Measurements from ENCODE around the gene SIGMAR1. TPM values are rescaled to one million over a fixed set of nuclear protein-coding genes. Genes with fewer than 3 reads are reported as not detected.

SIGMAR1 gene
- total RNA-seq, 1 donor from 2014 or later, result 130 TPM

GRCh38 chr9:34635556-34635955, 2.0 kb downstream of the SIGMAR1 start:
- intact Hi-C loops (cut with micrococcal nuclease), result loop anchor here (5.0 to 10.0 kb wide), 2 partner anchors 33 to 439 kb away; partner anchors contain the start of genes FANCG and VCP
- H3K27ac Mint-ChIP-seq, result peak overlapping the region; percentile 40
- peaks cover 31% of the 10 kb centered on the region for H3K36me3 Mint-ChIP-seq (ENCODE audit: low read depth)
- H3K9me3 Mint-ChIP-seq, result no peaks in the 10 kb centered on the region
- no peak for DNase-seq (ENCODE audit: low spot score)
- H3K27me3 Mint-ChIP-seq (ENCODE audit: insufficient read depth), result peaks cover 3% of the 10 kb centered on the region
- peaks cover 34% of the 10 kb centered on the region for H3K4me1 Mint-ChIP-seq (ENCODE audit: low read depth)
- peak overlapping the region; percentile 97 for H3K4me3 Mint-ChIP-seq

DNA sequence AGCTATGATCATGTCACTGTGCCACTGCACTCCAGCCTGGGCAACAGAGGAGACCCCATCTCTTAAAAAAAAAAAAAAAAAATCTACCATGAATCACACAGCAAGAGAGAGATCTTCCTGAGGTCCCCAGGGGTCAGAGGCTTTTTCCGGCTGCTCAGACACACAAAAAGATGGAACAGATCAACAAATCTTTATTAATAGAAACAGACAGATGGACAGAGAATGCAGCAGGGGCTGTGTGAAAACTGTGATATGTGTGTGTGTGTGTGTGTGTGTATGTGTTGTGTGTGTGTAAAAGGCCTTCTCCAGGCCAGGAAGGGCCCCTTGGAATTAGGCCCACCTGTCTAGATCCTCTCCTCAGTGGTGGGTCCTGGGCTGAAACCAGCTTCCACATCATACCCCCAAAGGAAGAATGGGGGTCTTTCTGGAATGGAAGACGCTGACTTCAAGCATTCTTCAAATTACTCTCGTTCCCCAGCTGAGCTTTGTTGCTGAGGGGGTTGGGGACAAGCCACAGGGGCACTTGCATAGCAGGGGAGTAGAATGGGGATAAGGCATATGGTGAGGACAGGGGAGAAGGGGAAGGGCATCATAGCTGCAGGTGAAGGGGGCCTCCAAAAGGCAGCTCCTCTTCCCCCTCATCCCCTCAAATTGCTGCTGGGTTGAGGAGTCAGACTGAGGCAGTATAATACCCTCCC, 2.9 kb downstream of the SIGMAR1 start:
- peaks cover 12% of the 10 kb centered on the region for H3K27me3 Mint-ChIP-seq (ENCODE audit: insufficient read depth)
- H3K27ac Mint-ChIP-seq, result no peak overlapping the region
- H3K4me1 Mint-ChIP-seq (ENCODE audit: low read depth), result peaks cover 39% of the 10 kb centered on the region
- peak overlapping the region; percentile 59 for H3K4me3 Mint-ChIP-seq
- H3K36me3 Mint-ChIP-seq (ENCODE audit: low read depth), result peaks cover 31% of the 10 kb centered on the region
- DNase-seq (ENCODE audit: low spot score), result no peak
- intact Hi-C loops (cut with micrococcal nuclease), result loop anchor here (1.0 to 10.0 kb wide), 3 partner anchors 22 to 440 kb away; partner anchors contain the start of genes FANCG, RPP25L and VCP
- H3K9me3 Mint-ChIP-seq, result no peaks in the 10 kb centered on the region

- DNase-seq (ENCODE audit: low spot score), result peak; percentile 62
- Mint-ChIP-seq H3K4me1 (ENCODE audit: low read depth) (peaks cover 39% of the 10 kb centered on the region), H3K4me3 (peak overlapping the region; percentile 59), H3K36me3 (ENCODE audit: low read depth) (peaks cover 31% of the 10 kb centered on the region), H3K27ac (no peak overlapping the region), H3K9me3 (no peaks in the 10 kb centered on the region), H3K27me3 (ENCODE audit: insufficient read depth) (peaks cover 19% of the 10 kb centered on the region)
- intact Hi-C loops (cut with micrococcal nuclease), result loop anchor here (1.0 to 10.0 kb wide), 2 partner anchors 22 to 441 kb away; partner anchors contain the start of genes FANCG, RPP25L and VCP
Measured at GRCh38 chr9:34633851-34634550, 3.6 kb downstream of the SIGMAR1 start.

DNA sequence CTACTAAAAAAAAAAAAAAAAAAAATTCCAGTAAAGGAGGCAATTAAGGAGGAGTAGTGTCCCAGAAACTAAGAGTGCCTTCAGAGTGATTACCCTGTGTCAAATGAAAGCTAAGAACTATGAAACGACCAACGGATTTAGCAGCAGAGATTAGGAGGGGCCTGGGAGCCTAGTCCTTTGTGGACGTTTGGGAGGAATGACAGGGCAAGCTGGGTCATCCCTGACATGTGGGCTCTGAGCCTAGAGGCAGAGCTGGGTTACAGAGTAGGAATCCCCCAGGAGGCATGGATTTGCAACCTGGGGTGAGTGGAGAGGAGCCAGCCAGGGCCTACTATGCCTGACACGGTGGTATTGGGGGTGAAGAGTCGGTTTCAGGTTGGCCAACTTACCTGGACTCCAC, 4.4 kb downstream of the SIGMAR1 start:
- Mint-ChIP-seq H3K27me3 (ENCODE audit: insufficient read depth) (peaks cover 24% of the 10 kb centered on the region), H3K27ac (no peak overlapping the region), H3K4me1 (ENCODE audit: low read depth) (peaks cover 37% of the 10 kb centered on the region), H3K9me3 (no peaks in the 10 kb centered on the region), H3K4me3 (no peak overlapping the region), H3K36me3 (ENCODE audit: low read depth) (peaks cover 35% of the 10 kb centered on the region)
- intact Hi-C loops (cut with micrococcal nuclease), result loop anchor here (10.0 kb wide), 1 partner anchor 442 kb away; the partner anchor contains the start of genes FANCG and VCP
- DNase-seq (ENCODE audit: low spot score), result no peak

DNA sequence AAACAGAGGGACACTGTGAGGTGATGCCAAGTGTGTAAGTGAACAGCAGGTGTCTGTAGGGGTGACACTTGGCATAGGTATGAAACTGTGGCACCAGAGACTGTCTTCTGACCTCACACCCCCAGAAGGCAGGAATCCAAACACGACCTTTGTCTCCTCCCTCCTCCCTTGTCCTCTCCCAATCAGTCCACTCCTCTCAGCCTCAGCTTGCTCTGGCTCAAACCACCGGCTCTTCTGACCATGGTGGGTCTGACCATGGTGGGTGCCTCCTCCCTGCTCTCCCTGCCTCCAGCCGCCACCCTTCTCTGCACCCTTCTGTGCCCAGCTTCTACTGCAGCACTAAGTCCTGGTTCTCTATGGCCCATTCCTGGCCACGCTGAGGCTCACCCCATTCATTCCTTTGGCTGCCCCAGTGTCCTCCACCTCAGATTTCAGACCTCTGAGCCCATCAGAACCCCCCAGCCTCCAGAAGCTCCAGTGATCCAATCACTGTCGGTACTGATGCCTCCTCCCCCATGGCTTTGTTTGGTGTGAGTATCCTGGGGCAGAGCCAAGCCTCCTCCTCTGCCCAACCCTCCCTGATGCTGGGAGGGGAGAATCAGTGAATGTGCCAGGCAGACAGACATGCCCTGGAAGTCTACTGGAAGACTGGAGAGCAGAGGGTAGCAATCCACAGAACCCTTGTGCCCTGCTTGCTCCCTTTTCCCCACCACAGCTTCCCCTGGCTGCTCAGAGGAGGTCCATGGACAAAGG, 7.0 kb downstream of the SIGMAR1 start:
- Mint-ChIP-seq H3K4me1 (ENCODE audit: low read depth) (peaks cover 31% of the 10 kb centered on the region), H3K27ac (no peak overlapping the region), H3K9me3 (no peaks in the 10 kb centered on the region), H3K36me3 (ENCODE audit: low read depth) (peaks cover 29% of the 10 kb centered on the region), H3K27me3 (ENCODE audit: insufficient read depth) (peaks cover 46% of the 10 kb centered on the region), H3K4me3 (peak overlapping the region; percentile 11)
- intact Hi-C loops (cut with micrococcal nuclease), result loop anchor here (10.0 kb wide), 1 partner anchor 444 kb away; the partner anchor contains the start of genes FANCG and VCP
- no peak for DNase-seq (ENCODE audit: low spot score)

DNA sequence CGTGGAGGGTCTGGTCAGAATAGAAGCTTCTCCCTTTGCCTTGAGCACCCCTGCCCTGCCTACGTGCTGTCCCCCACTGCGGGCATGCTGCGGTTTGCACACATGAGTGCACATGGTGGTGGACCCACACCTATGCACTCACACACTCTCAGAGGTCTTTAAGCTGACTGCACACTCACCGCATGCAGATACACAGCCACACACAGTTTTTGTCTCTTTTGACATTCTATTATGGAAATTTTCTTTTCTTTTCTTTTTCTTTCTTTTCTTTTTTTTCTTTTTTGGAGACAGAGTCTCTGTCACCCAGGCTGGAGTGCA, 8.1 kb downstream of the SIGMAR1 start:
- intact Hi-C loops (cut with micrococcal nuclease), result loop anchor here (1.0 kb wide), 1 partner anchor 17 kb away; the partner anchor contains the start of gene RPP25L
- peaks cover 51% of the 10 kb centered on the region for H3K27me3 Mint-ChIP-seq (ENCODE audit: insufficient read depth)

DNA sequence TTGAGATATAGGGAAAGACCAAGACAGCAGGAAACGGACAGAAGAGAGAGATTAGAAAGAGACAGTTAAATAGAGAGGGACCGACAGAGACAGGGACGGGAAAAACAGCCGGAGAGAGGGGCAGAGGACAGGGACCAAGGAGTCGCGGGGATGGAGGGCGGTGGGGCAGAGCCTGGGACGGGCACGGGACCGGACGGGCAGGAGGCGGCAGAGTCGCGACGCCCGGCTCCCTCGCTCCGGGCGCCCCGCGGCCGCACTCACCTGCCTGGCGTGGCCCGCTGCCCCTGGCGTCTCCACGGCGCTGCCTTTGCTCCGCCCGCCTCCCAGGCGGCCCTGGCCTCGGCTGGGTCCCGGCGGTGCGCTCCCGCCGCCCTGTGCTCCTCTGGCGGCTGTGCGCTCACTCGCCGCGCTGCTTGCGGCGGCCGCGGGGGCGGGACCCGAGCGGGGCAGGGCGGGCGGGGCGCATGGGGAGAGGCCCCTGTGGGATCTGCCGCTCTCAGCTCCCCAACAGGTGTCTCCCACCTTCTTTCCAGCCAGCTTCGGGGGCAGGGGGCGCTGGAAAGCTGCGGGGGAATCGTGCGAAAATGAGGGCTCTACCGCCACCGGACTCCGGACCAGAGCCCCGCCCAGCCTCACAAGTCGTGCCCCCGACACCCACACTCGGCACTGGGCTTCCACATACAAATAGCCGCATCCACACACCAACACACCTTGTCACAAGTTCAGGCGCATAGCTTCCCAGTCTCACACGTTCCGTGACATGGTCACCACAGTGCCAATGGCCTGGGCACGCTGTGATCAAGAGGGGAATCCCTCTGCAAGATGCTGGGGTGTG, 8.7 kb downstream of the SIGMAR1 start, which contains the start of gene ARID3C:
Gene ARID3C (minus strand): TSS at position 411 of the 835 bp plus-strand sequence. CDS start 1,052 bp downstream, outside the sequence.
- no peak for DNase-seq (ENCODE audit: low spot score)
- Mint-ChIP-seq H3K4me3 (peak within 1 kb of the TSS; percentile 80), H3K4me1 (ENCODE audit: low read depth) (peaks cover 17% of the 10 kb centered on the region), H3K9me3 (no peaks in the 10 kb centered on the region), H3K36me3 (ENCODE audit: low read depth) (peaks cover 15% of the 10 kb centered on the region), H3K27me3 (ENCODE audit: insufficient read depth) (peaks cover 57% of the 10 kb centered on the region), H3K27ac (peak within 1 kb of the TSS; percentile 26)
- intact Hi-C loops (cut with micrococcal nuclease), result loop anchor here (1.0 kb wide), 1 partner anchor 17 kb away; the partner anchor contains the start of gene RPP25L

More for the DNA sequence above, 8.1 kb downstream of the SIGMAR1 start:
- peak overlapping the region; percentile 74 for H3K4me3 Mint-ChIP-seq
- H3K4me1 Mint-ChIP-seq (ENCODE audit: low read depth), result peaks cover 22% of the 10 kb centered on the region
- no peaks in the 10 kb centered on the region for H3K9me3 Mint-ChIP-seq
- no peak for DNase-seq (ENCODE audit: low spot score)
- H3K36me3 Mint-ChIP-seq (ENCODE audit: low read depth), result peaks cover 20% of the 10 kb centered on the region
- H3K27ac Mint-ChIP-seq, result no peak overlapping the region

DNA sequence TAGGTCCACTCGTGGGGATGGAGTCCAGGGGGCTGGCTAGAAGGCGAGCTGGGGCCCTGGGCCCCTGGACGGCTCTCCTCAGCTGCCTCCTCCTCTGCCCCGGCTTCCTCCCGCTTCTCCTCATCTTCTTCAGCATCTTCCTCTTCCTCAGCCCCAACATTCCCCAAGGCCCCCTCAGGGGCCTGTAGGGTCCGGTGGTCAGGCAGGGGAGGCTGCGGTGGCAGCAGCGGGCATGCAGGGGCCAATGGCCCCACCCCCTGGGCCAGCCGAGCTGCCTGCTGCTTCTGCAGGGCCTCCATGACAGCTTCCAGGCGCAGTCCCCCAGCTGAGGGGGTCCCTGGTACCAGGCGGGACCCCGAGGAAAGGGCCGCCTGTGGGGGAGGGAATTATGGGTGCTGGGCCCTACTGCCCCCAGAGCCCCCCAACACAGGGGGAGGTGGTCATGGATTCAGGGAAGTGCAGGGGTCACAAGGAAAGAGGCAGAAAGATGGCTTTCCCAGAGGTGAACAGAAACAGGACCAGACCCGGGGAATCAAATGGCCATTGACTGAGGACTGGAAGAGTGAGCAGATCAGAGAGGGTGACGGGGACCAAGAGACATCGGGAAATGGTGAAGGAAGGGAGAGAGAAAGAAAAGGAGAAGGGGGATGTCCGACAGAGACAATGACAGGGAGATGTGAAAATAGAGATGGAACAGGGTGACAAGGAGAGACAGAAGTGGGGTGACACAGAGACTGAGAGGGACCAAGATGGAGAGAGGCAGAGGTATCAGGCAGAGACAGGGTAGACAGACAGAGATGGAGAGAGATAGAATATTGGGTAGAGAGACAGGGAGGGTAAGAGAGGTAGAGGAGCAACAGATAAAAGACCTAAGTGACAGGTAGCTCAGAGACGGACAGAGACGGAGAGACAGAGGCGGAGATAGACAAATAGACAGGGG, 9.6 kb downstream of the SIGMAR1 start:
- Mint-ChIP-seq H3K4me3 (peak overlapping the region; percentile 80), H3K9me3 (no peaks in the 10 kb centered on the region), H3K36me3 (ENCODE audit: low read depth) (peaks cover 13% of the 10 kb centered on the region), H3K27ac (peak overlapping the region; percentile 26), H3K4me1 (ENCODE audit: low read depth) (peaks cover 18% of the 10 kb centered on the region), H3K27me3 (ENCODE audit: insufficient read depth) (peaks cover 63% of the 10 kb centered on the region)
- DNase-seq (ENCODE audit: low spot score), result no peak
- intact Hi-C loops (cut with micrococcal nuclease), result no loop called here

- DNase-seq (ENCODE audit: low spot score), result no peak
- intact Hi-C loops (cut with micrococcal nuclease), result no loop called here
- no peak overlapping the region for H3K27ac Mint-ChIP-seq
Measured at GRCh38 chr9:34625186-34625486, 12.5 kb downstream of the SIGMAR1 start.

GRCh38 chr9:34624475-34625185, 13.0 kb downstream of the SIGMAR1 start:
- DNase-seq (ENCODE audit: low spot score), result no peak
- Mint-ChIP-seq H3K9me3 (no peaks in the 10 kb centered on the region), H3K27me3 (ENCODE audit: insufficient read depth) (peaks cover 67% of the 10 kb centered on the region), H3K4me1 (ENCODE audit: low read depth) (peaks cover 34% of the 10 kb centered on the region), H3K4me3 (no peak overlapping the region), H3K27ac (no peak overlapping the region), H3K36me3 (ENCODE audit: low read depth) (peaks cover 4% of the 10 kb centered on the region)
- intact Hi-C loops (cut with micrococcal nuclease), result no loop called here

More at GRCh38 chr9:34625186-34625486, 12.5 kb downstream of the SIGMAR1 start:
- peaks cover 30% of the 10 kb centered on the region for H3K4me1 Mint-ChIP-seq (ENCODE audit: low read depth)
- H3K36me3 Mint-ChIP-seq (ENCODE audit: low read depth), result peaks cover 4% of the 10 kb centered on the region
- no peak overlapping the region for H3K4me3 Mint-ChIP-seq
- H3K27me3 Mint-ChIP-seq (ENCODE audit: insufficient read depth), result peaks cover 72% of the 10 kb centered on the region
- no peaks in the 10 kb centered on the region for H3K9me3 Mint-ChIP-seq

Data from activated T-helper 1 cell treated with anti-CD3 and anti-CD28 coated beads, Interleukin-12 subunit alpha, Interleukin-12 subunit beta, Interleukin-2, Interleukin-4 antibody, amounts not matched to agents 30 ng/mL and 10 ng/mL and 1 ng/mL, durations not matched to agents 14 hours and 24 hours and 36 hours (primary cell).